ENCODE data around the gene B2M.

- TF ChIP-seq CTCF (IDR thresholded peaks at IDR 0.05; ENCODE audit: borderline replicate concordance, extremely low read depth, low read length, poor library complexity, severe bottlenecking) = no peak
- TF ChIP-seq EZH2 (IDR thresholded peaks at IDR 0.05; ENCODE audit: borderline replicate concordance, low read depth, low read length, severe bottlenecking) = no peak
These were observed 35.4 kb upstream of the B2M start for GRCh38 chr15:44675911-44676310.

All from DND-41 (cell line).